Epithelial cell of proximal tubule (primary cell): Measurements from ENCODE around the gene SLC17A7. TPM values are rescaled to one million over a fixed set of nuclear protein-coding genes. Genes with fewer than 3 reads are reported as not detected.
A peak's percentile ranks its signal among the peaks of the same experiment; 100 is the strongest.

Experiments
- DNase-seq: peaks from one replicate; pipeline ENCODE4 v3.0.0-alpha.2; 2011; ENCODE audit warnings: low read depth
- H3K4me3 ChIP-seq: 2 replicates; pipeline ENCODE4 v1.5.1; 2011; ENCODE audit warnings: low read depth, mild to moderate bottlenecking, low read length
- total RNA-seq: library from RNA; depleted of rRNA; stranded (reverse); fragments of >200 nt; gene quantifications from 2 replicates; pipeline ENCODE4 v1.2.3, GENCODE V29; 2015
- TF ChIP-seq, protein P1 (sequence below): conservative IDR thresholded peaks from 2 replicates; pipeline ENCODE4 v1.5.1; 2012; ENCODE audit warnings: low read depth, mild to moderate bottlenecking, low read length

The SLC17A7 gene
- total RNA-seq, 1 donor from 2014 or later: not detected

DNA sequence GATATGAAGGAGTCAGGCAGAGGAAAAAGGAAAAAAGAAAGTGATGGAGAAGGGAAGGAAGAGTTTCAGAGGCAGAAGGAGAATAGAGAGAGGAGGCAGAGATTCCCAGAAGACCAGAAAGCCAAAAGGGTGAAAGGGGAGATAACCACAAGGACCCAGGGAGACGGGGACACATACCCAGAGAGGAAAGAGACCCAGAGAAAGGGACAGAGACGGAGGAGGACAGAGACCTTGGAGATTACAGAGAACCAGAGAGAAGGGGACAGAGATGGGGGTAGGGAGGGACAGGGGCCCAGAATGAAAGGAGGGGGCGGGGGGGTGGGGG lies 19.5 kb downstream of the SLC17A7 start:
- H3K4me3 ChIP-seq: no peak overlapping the region
- TF ChIP-seq, protein P1, sequence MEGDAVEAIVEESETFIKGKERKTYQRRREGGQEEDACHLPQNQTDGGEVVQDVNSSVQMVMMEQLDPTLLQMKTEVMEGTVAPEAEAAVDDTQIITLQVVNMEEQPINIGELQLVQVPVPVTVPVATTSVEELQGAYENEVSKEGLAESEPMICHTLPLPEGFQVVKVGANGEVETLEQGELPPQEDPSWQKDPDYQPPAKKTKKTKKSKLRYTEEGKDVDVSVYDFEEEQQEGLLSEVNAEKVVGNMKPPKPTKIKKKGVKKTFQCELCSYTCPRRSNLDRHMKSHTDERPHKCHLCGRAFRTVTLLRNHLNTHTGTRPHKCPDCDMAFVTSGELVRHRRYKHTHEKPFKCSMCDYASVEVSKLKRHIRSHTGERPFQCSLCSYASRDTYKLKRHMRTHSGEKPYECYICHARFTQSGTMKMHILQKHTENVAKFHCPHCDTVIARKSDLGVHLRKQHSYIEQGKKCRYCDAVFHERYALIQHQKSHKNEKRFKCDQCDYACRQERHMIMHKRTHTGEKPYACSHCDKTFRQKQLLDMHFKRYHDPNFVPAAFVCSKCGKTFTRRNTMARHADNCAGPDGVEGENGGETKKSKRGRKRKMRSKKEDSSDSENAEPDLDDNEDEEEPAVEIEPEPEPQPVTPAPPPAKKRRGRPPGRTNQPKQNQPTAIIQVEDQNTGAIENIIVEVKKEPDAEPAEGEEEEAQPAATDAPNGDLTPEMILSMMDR: no peak
- no peak for DNase-seq

DNA sequence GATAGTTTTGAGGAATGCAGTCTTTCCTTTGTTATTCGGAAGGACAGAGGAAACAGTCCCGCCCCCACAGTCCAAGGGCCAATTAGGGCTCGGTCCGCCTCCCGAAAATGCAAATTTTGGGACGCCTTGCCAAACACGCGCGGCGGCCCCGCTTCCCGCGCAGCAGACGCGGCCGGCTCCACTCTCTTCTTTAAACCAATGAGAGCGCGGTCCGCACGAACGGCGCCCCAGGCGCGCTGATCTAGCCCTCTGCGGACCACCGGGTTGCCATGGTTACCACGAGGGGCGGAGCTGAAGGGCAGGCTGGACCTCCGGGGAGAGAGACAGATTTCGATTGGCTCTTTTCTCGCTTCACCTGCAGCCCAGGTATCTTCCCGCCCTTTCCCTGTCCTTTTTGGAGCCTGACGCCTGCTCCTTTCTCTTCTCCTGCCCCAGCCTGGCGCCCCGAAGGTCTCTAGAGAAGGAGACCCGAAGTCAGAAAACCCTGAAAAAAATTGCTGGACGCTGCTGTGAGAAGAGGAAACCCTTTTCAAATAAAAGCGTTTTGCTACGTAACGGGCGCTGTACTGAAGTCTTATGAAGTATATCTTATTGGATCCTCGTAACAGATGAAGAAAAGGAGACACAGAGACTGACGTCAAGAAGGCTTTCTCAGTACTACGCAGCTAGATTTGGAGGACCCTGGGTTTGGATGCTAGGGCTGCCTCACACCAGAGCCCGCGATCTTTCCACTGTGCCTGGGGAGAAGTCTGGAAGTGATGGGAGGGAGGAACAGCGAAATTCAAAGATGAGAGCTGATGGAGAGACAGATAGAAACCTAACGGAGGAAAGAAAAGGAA lies 20.1 kb downstream of the SLC17A7 start:
- no peak for DNase-seq
- H3K4me3 ChIP-seq: peak overlapping the region; percentile 4
- TF ChIP-seq, protein P1: no peak

- TF ChIP-seq, protein P1: no peak
- DNase-seq: no peak
- H3K4me3 ChIP-seq: no peak overlapping the region
These were observed 21.1 kb downstream of the SLC17A7 start for GRCh38 chr19:49420227-49420626.

GRCh38 chr19:49419173-49419572 lies 22.2 kb downstream of the SLC17A7 start:
- TF ChIP-seq, protein P1: no peak
- H3K4me3 ChIP-seq: no peak overlapping the region
- DNase-seq: no peak

DNA sequence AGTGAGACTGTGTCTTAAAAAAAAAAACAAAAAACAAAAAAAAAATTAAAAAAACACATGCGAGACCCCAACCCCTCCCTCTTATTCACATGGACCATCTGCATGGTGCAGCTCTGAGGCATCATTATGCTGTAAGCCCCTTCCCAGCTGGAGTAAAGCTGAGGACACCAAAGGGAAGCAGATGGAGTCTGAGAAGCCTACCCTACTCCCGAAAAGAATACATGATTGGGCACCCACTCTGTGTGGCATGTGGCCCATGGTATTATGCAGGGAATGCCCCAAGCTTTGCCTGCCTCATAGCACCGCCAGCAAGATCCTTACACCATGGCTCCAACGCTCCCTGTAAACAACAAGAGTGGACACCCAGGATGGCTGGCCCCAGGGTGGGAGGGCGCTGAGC lies 22.8 kb downstream of the SLC17A7 start:
- TF ChIP-seq, protein P1: no peak
- no peak overlapping the region for H3K4me3 ChIP-seq
- no peak for DNase-seq

- DNase-seq: no peak
- no peak overlapping the region for H3K4me3 ChIP-seq
- TF ChIP-seq, protein P1: no peak
These were observed 24.2 kb downstream of the SLC17A7 start for GRCh38 chr19:49417088-49417487.

DNA sequence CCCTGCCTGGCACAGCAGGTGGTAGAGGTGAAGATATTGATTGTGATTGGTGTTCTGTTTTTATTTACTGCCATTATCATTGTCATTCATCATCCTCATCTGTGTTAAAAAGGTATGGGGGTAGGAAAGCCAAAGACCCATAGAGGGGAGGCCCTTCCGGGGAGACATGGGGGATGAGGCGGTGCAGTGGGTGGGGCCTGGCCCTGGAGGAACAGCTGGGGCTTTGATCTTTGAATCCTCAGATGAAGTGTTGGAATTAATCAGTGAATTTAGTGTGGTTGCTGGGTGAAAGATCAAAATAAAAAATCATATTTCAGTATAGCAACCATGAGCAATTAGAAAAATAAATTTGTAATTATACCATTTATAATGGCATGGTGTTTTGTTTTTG lies 25.5 kb downstream of the SLC17A7 start:
- H3K4me3 ChIP-seq: no peak overlapping the region
- DNase-seq: no peak
- TF ChIP-seq, protein P1: no peak
